Breast epithelium (tissue), 3 donors: ENCODE data around the gene GNB1L.

Experiments used
- POLR2A ChIP-seq: fragments of 450-650 bp; IDR thresholded peaks from one replicate; pipeline ENCODE4 v1.6.1; 2016; ENCODE audit warnings: antibody characterized with exemption, mild to moderate bottlenecking, moderate library complexity
- POLR2AphosphoS5 ChIP-seq, 3 donors: sonication (generic); formaldehyde crosslinking; IDR thresholded peaks; one replicate each; pipeline ENCODE4 v1.6.1; 2017; ENCODE audit warnings: antibody characterized with exemption in 3 of 3
- TF ChIP-seq, protein P1 (sequence below), 3 donors: fragments of 450-650 bp; IDR thresholded peaks; one replicate each; pipeline ENCODE4 v1.5.1; 2016 to 2017; ENCODE audit warnings: antibody characterized with exemption in 3 of 3, mild to moderate bottlenecking in 3 of 3, moderate library complexity in 3 of 3

DNA sequence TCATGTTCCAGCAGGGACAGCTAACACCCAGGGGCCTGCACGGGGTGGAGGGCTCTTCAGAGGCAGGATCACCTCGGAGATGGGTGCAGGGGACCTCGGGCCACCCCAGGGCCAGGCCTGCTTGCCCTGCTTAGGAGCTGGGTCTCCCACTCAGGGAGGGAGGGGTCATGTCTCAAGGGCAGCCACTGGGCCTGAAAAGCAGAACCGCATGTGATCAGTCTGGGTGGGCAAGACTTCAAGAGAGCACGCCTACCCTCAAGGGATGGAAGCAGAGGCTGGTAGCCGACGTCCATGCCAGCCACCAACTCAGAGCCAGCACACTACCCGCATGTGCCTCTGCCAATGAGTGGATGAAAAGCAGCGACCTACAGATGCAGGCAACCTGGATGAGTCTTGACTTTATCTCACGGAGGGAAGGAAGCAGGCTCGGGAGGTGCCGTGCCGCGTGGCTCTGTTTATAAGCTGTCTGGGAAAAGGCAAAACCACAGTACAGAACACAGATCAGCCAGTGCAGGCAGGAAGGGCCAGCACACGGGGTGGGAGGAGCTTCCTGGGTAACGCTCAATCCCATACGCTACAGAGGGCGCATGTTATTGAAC is 78.1 kb downstream of the GNB1L start:
- TF ChIP-seq, protein P1, sequence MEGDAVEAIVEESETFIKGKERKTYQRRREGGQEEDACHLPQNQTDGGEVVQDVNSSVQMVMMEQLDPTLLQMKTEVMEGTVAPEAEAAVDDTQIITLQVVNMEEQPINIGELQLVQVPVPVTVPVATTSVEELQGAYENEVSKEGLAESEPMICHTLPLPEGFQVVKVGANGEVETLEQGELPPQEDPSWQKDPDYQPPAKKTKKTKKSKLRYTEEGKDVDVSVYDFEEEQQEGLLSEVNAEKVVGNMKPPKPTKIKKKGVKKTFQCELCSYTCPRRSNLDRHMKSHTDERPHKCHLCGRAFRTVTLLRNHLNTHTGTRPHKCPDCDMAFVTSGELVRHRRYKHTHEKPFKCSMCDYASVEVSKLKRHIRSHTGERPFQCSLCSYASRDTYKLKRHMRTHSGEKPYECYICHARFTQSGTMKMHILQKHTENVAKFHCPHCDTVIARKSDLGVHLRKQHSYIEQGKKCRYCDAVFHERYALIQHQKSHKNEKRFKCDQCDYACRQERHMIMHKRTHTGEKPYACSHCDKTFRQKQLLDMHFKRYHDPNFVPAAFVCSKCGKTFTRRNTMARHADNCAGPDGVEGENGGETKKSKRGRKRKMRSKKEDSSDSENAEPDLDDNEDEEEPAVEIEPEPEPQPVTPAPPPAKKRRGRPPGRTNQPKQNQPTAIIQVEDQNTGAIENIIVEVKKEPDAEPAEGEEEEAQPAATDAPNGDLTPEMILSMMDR (IDR thresholded peaks at IDR 0.05) = no peak
- TF ChIP-seq POLR2A = no peak
- no peak for TF ChIP-seq POLR2AphosphoS5 (IDR thresholded peaks at IDR 0.05)
